Stimulated activated CD8-positive, alpha-beta memory T cell treated with anti-CD3 and anti-CD28 coated beads, Interleukin-4, amount 100 ng/mL, for 4 hours (primary cell): ENCODE results near the gene CORO2B.

Source experiments
- DNase-seq, 2 donors: peaks; one replicate each; pipeline ENCODE4 v3.0.0-alpha.2; 2020; ENCODE audit warnings: low read depth in 2 of 2, low spot score in 1 of 2

Gene CORO2B

GRCh38 chr15:68553994-68554720, 24.6 kb upstream of the CORO2B start:
- peak in 1 of 2 donors; percentile 35 for DNase-seq

- no peak for DNase-seq
Observed at GRCh38 chr15:68554721-68555678, 23.8 kb upstream of the CORO2B start.

GRCh38 chr15:68555679-68556037, 23.1 kb upstream of the CORO2B start:
- DNase-seq, result no peak

GRCh38 chr15:68556139-68556990, 22.4 kb upstream of the CORO2B start:
- no peak for DNase-seq

GRCh38 chr15:68557469-68558317, 21.1 kb upstream of the CORO2B start:
- no peak for DNase-seq

GRCh38 chr15:68558318-68559305, 20.2 kb upstream of the CORO2B start:
- DNase-seq, result no peak

- DNase-seq, result peak; percentile 38 to 41
Observed at GRCh38 chr15:68559345-68560310, 19.2 kb upstream of the CORO2B start.

GRCh38 chr15:68560501-68561113, 18.2 kb upstream of the CORO2B start:
- DNase-seq, result no peak

GRCh38 chr15:68561171-68561900, 17.5 kb upstream of the CORO2B start:
- no peak for DNase-seq

GRCh38 chr15:68561901-68562300, 16.9 kb upstream of the CORO2B start:
- DNase-seq, result no peak

GRCh38 chr15:68564173-68564572, 14.6 kb upstream of the CORO2B start:
- no peak for DNase-seq

- no peak for DNase-seq
Observed at GRCh38 chr15:68565234-68565633, 13.6 kb upstream of the CORO2B start.

- DNase-seq, result no peak
Observed at GRCh38 chr15:68565726-68566125, 13.1 kb upstream of the CORO2B start.

GRCh38 chr15:68566377-68566954, 12.3 kb upstream of the CORO2B start:
- DNase-seq, result no peak

- no peak for DNase-seq
Observed at GRCh38 chr15:68567345-68567744, 11.4 kb upstream of the CORO2B start.

GRCh38 chr15:68570974-68571373, 7.8 kb upstream of the CORO2B start:
- DNase-seq, result no peak

GRCh38 chr15:68571582-68571981, 7.2 kb upstream of the CORO2B start:
- DNase-seq, result no peak
